K562 (cell line): ENCODE data around the gene TICAM1. TPM values are rescaled to one million over a fixed set of nuclear protein-coding genes. Genes with fewer than 3 reads are reported as not detected.

ENCODE experiments used
- ATF1 ChIP-seq, 2 experiments: fragments of 450-650 bp in 1 of 2; IDR thresholded peaks; 2 replicates each; pipeline ENCODE4 v1.6.1; 2016; ENCODE audit warnings: missing compliant biosample characterization in 1 of 2, missing genetic modification characterization in 1 of 2
- BHLHE40 ChIP-seq: IDR thresholded peaks from 2 replicates; pipeline ENCODE4 v1.6.1; 2011; ENCODE audit warnings: low read length, improper control_type of control experiment
- BRF1 ChIP-seq: IDR thresholded peaks from 3 replicates; pipeline ENCODE4 v1.6.1; 2011; ENCODE audit warnings: borderline replicate concordance, mild to moderate bottlenecking; ENCODE audit not compliant: insufficient read length; ENCODE audit errors: extremely low read depth
- CBX3 ChIP-seq, 2 experiments: IDR thresholded peaks; 1 replicate in 1 of 2; 2 replicates in 1 of 2; pipeline ENCODE4 v1.6.1; 2012; ENCODE audit warnings: inconsistent platforms in 2 of 2, low read length in 2 of 2, borderline replicate concordance in 1 of 2, control low read depth in 1 of 2
- HMG20B ChIP-seq: fragments of 250-450 bp; sonication (Bioruptor Pico); IDR thresholded peaks from 2 replicates; pipeline ENCODE4 v1.5.0; 2021; ENCODE audit warnings: mild to moderate bottlenecking
- KAT8 ChIP-seq: fragments of 450-650 bp; IDR thresholded peaks from 2 replicates; pipeline ENCODE4 v1.6.1; 2016; ENCODE audit warnings: low read depth, mild to moderate bottlenecking
- LARP7 ChIP-seq: fragments of 450-650 bp; IDR thresholded peaks from 2 replicates; pipeline ENCODE4 v1.6.1; 2016
- POU5F1 ChIP-seq: fragments of 150-350 bp; IDR thresholded peaks from 2 replicates; pipeline ENCODE4 v1.6.1; 2014; ENCODE audit warnings: borderline replicate concordance, low read length, low read depth, mild to moderate bottlenecking; ENCODE audit not compliant: partially characterized antibody
- SRSF1 ChIP-seq: fragments of 200-400 bp; formaldehyde crosslinking; IDR thresholded peaks from 2 replicates; pipeline ENCODE4 v1.6.1; 2017; ENCODE audit warnings: mild to moderate bottlenecking, low read depth, low read length, moderate library complexity
- ZNF239 ChIP-seq: fragments of 250-450 bp; sonication (Bioruptor Pico); IDR thresholded peaks from 2 replicates; pipeline ENCODE4 v1.4.0; 2020; ENCODE audit warnings: mild to moderate bottlenecking
- ZNF717 ChIP-seq: fragments of 250-450 bp; sonication (Bioruptor Pico); IDR thresholded peaks from 2 replicates; pipeline ENCODE4 v1.5.0; 2021
- polyA plus RNA-seq, 8 experiments: library from polyadenylated mRNA; depleted of rRNA in 4 of 8; stranded (reverse) in 5 of 8; unstranded in 3 of 8; fragments of >200 nt; fragmentation: Nextera tagmentation in 2 of 8; fragmentation: Illumina TruSeq in 1 of 8; extraction: Ambion mirVana in 2 of 8; extraction: Trizol in 1 of 8; gene quantifications; 2 replicates each; pipeline versions ENCODE4 v1.2.1 to v1.2.3, GENCODE V29; 2011 to 2014; ENCODE audit warnings: inconsistent platforms in 1 of 8, missing spikeins in 1 of 8
- total RNA-seq, 7 experiments: library from RNA; depleted of rRNA in 6 of 7; stranded (reverse); fragments of >200 nt in 6 of 7; fragmentation: Illumina TruSeq in 2 of 7; extraction: Trizol in 2 of 7; gene quantifications; 2 replicates each; pipeline versions ENCODE4 v1.2.1 to v1.2.3, GENCODE V29; 2011 to 2021; ENCODE audit warnings: low replicate concordance in 1 of 7
- TF ChIP-seq, protein P1 (sequence below): fragments of 450-650 bp; IDR thresholded peaks from 2 replicates; pipeline ENCODE4 v1.6.1; 2016
- TF ChIP-seq, protein P2 (sequence below): fragments of 250-450 bp; sonication (Bioruptor Pico); IDR thresholded peaks from 2 replicates; pipeline ENCODE4 v1.5.0; 2021
- TF ChIP-seq, protein P3 (sequence below): fragments of 450-650 bp; formaldehyde crosslinking; IDR thresholded peaks from 2 replicates; pipeline ENCODE4 v1.4.0; 2020; ENCODE audit warnings: mild to moderate bottlenecking, moderate library complexity
- TF ChIP-seq, protein P4 (sequence below): fragments of 200-400 bp; formaldehyde crosslinking; IDR thresholded peaks from 2 replicates; pipeline ENCODE4 v1.6.1; 2017; ENCODE audit warnings: mild to moderate bottlenecking, low read depth, low read length, moderate library complexity
- TF ChIP-seq, protein P5 (sequence below): fragments of 250-450 bp; sonication (Bioruptor Pico); IDR thresholded peaks from 2 replicates; pipeline ENCODE4 v1.9.0; 2021; ENCODE audit warnings: mild to moderate bottlenecking, inconsistent platforms
- TF ChIP-seq, protein P6 (sequence below): fragments of 250-450 bp; sonication (Bioruptor Pico); IDR thresholded peaks from 2 replicates; pipeline ENCODE4 v1.5.0; 2020; ENCODE audit warnings: mild to moderate bottlenecking

The TICAM1 gene
- total and polyA plus RNA-seq, 9 of the 15 experiments (the other 6 are each of a cell fraction or from before 2014, with no cell fraction given) = 0.07 to 11.6 (median 1.5) TPM

DNA sequence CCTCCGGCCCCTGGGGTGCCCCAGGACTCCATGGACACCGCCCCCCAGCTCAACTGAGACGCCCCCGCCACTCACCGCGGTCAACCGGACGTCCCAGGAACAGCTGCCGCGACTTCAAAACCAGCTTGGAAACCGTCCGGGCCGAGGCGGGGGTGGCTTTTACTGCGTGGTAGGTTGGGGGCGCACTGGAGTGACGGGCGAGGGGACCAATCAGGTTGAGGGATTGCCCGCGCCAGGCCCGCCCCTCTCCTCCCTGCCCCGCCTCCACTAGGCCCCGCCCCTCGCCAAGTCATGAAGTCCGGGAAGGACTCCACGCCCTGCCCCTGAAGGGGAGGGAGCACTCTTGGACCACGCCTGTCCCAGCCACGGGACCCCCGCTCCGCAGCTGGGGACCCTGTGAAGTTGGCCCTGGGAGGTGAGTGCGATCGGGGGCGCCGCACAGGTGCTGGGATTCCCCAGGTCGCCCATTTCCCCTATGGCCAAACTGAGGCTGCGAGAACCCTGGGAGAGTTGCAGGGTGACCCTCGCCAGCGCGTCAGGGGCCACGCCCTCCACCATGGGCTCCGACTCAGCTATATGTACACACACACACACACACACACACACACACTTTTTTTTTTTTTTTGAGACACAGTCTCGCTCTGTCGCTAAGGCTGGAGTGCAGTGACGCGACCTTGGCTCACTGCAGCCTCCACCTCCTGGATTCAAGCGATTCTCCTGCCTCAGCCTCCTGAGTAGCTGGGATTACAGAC is 36.2 kb upstream of the TICAM1 start, which contains the start of gene PLIN3 (continued):
- TF ChIP-seq, protein P1, sequence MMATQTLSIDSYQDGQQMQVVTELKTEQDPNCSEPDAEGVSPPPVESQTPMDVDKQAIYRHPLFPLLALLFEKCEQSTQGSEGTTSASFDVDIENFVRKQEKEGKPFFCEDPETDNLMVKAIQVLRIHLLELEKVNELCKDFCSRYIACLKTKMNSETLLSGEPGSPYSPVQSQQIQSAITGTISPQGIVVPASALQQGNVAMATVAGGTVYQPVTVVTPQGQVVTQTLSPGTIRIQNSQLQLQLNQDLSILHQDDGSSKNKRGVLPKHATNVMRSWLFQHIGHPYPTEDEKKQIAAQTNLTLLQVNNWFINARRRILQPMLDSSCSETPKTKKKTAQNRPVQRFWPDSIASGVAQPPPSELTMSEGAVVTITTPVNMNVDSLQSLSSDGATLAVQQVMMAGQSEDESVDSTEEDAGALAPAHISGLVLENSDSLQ = peak; percentile 99
- TF ChIP-seq SRSF1 (no peak), LARP7 (peak; percentile 92), ATF1 (CRISPR knock-in tag; IDR thresholded peaks at IDR 0.05) (0 out of 2 replicates have a peak, but pooled peaks have one; percentile 1), ATF1 (tag; IDR thresholded peaks at IDR 0.05) (peak; percentile 93), BRF1 (no peak), POU5F1 (no peak), BHLHE40 (no peak; the same call in 1 of the 2 replicates), HMG20B (CRISPR knock-in tag) (no peak), KAT8 (no peak), CBX3 (IDR thresholded peaks at IDR 0.05; ENCODE audit: borderline replicate concordance in 1 of 2, low read length in 2 of 2) (no peak), ZNF717 (no peak), ZNF239 (no peak)
- TF ChIP-seq, protein P2, sequence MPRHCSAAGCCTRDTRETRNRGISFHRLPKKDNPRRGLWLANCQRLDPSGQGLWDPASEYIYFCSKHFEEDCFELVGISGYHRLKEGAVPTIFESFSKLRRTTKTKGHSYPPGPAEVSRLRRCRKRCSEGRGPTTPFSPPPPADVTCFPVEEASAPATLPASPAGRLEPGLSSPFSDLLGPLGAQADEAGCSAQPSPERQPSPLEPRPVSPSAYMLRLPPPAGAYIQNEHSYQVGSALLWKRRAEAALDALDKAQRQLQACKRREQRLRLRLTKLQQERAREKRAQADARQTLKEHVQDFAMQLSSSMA (CRISPR knock-in tag) = no peak
- TF ChIP-seq, protein P3, sequence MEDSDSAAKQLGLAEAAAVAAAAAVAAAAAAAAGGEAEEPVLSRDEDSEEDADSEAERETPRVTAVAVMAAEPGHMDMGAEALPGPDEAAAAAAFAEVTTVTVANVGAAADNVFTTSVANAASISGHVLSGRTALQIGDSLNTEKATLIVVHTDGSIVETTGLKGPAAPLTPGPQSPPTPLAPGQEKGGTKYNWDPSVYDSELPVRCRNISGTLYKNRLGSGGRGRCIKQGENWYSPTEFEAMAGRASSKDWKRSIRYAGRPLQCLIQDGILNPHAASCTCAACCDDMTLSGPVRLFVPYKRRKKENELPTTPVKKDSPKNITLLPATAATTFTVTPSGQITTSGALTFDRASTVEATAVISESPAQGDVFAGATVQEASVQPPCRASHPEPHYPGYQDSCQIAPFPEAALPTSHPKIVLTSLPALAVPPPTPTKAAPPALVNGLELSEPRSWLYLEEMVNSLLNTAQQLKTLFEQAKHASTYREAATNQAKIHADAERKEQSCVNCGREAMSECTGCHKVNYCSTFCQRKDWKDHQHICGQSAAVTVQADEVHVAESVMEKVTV = no peak
- TF ChIP-seq, protein P4, sequence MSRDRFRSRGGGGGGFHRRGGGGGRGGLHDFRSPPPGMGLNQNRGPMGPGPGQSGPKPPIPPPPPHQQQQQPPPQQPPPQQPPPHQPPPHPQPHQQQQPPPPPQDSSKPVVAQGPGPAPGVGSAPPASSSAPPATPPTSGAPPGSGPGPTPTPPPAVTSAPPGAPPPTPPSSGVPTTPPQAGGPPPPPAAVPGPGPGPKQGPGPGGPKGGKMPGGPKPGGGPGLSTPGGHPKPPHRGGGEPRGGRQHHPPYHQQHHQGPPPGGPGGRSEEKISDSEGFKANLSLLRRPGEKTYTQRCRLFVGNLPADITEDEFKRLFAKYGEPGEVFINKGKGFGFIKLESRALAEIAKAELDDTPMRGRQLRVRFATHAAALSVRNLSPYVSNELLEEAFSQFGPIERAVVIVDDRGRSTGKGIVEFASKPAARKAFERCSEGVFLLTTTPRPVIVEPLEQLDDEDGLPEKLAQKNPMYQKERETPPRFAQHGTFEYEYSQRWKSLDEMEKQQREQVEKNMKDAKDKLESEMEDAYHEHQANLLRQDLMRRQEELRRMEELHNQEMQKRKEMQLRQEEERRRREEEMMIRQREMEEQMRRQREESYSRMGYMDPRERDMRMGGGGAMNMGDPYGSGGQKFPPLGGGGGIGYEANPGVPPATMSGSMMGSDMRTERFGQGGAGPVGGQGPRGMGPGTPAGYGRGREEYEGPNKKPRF = no peak
- TF ChIP-seq, protein P5, sequence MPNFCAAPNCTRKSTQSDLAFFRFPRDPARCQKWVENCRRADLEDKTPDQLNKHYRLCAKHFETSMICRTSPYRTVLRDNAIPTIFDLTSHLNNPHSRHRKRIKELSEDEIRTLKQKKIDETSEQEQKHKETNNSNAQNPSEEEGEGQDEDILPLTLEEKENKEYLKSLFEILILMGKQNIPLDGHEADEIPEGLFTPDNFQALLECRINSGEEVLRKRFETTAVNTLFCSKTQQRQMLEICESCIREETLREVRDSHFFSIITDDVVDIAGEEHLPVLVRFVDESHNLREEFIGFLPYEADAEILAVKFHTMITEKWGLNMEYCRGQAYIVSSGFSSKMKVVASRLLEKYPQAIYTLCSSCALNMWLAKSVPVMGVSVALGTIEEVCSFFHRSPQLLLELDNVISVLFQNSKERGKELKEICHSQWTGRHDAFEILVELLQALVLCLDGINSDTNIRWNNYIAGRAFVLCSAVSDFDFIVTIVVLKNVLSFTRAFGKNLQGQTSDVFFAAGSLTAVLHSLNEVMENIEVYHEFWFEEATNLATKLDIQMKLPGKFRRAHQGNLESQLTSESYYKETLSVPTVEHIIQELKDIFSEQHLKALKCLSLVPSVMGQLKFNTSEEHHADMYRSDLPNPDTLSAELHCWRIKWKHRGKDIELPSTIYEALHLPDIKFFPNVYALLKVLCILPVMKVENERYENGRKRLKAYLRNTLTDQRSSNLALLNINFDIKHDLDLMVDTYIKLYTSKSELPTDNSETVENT (CRISPR knock-in tag) = no peak
- TF ChIP-seq, protein P6, sequence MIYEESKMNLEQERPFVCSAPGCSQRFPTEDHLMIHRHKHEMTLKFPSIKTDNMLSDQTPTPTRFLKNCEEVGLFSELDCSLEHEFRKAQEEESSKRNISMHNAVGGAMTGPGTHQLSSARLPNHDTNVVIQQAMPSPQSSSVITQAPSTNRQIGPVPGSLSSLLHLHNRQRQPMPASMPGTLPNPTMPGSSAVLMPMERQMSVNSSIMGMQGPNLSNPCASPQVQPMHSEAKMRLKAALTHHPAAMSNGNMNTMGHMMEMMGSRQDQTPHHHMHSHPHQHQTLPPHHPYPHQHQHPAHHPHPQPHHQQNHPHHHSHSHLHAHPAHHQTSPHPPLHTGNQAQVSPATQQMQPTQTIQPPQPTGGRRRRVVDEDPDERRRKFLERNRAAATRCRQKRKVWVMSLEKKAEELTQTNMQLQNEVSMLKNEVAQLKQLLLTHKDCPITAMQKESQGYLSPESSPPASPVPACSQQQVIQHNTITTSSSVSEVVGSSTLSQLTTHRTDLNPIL (CRISPR knock-in tag) = no peak
